Smooth muscle cell (in vitro differentiated cells): ENCODE data around the gene FICD. TPM values are rescaled to one million over a fixed set of nuclear protein-coding genes. Genes with fewer than 3 reads are reported as not detected.

ENCODE experiments used
- DNase-seq: peaks from one replicate; lab custom pipeline; 2025; ENCODE audit not compliant: unreplicated experiment; lab: John Stamatoyannopoulos, UW
- H2AFZ ChIP-seq: fragments of 200-600 bp; sonication (generic); 2 replicates; pipeline ENCODE4 v1.6.0; 2016; ENCODE audit warnings: antibody characterized with exemption, low read depth, mild to moderate bottlenecking
- H3F3A ChIP-seq: fragments of 200-600 bp; sonication (generic); 2 replicates; pipeline ENCODE4 v1.6.0; 2017; ENCODE audit warnings: antibody characterized with exemption, low read depth
- H3K27ac ChIP-seq: fragments of 200-600 bp; sonication (generic); 2 replicates; pipeline ENCODE4 v1.5.1; 2016; ENCODE audit warnings: low read depth, mild to moderate bottlenecking
- H3K27me3 ChIP-seq: fragments of 200-600 bp; sonication (generic); 2 replicates; pipeline ENCODE4 v1.6.1; 2016; ENCODE audit warnings: low read depth, mild to moderate bottlenecking
- H3K36me3 ChIP-seq: fragments of 200-600 bp; sonication (generic); 2 replicates; pipeline ENCODE4 v1.5.1; 2016; ENCODE audit warnings: low read depth
- H3K4me1 ChIP-seq: fragments of 200-600 bp; sonication (generic); 2 replicates; pipeline ENCODE4 v1.5.1; 2016; ENCODE audit warnings: low read depth
- H3K4me2 ChIP-seq: fragments of 200-600 bp; sonication (generic); 2 replicates; pipeline ENCODE4 v1.6.0; 2016; ENCODE audit warnings: mild to moderate bottlenecking
- H3K4me3 ChIP-seq: fragments of 200-600 bp; sonication (generic); 2 replicates; pipeline ENCODE4 v1.5.1; 2016; ENCODE audit warnings: mild to moderate bottlenecking
- H3K79me2 ChIP-seq: fragments of 200-600 bp; sonication (generic); 2 replicates; pipeline ENCODE4 v1.6.0; 2016; ENCODE audit warnings: low read depth, mild to moderate bottlenecking
- H3K9ac ChIP-seq: fragments of 200-600 bp; sonication (generic); 2 replicates; pipeline ENCODE4 v1.6.0; 2016; ENCODE audit warnings: low read depth
- H3K9me3 ChIP-seq: fragments of 200-600 bp; sonication (generic); replicated peaks from 2 replicates; pipeline ENCODE4 v1.5.1; 2016; ENCODE audit warnings: low read depth
- H4K20me1 ChIP-seq: fragments of 200-600 bp; sonication (generic); 2 replicates; pipeline ENCODE4 v1.6.0; 2016; ENCODE audit warnings: low read depth
- WGBS: methylation state at CpG from one replicate; pipeline ENCODE4 v1.1.7; 2016; ENCODE audit warnings: low lambda C conversion rate; 5-methylcytosine and 5-hydroxymethylcytosine counted together
- polyA plus RNA-seq: library from polyadenylated mRNA; unstranded; fragments of >200 nt; fragmentation: Nextera tagmentation; extraction: Ambion mirVana; gene quantifications from 2 replicates; pipeline ENCODE4 v1.2.1, GENCODE V29; 2016
- total RNA-seq: library from RNA; depleted of rRNA; stranded (reverse); fragments of >200 nt; gene quantifications from 2 replicates; pipeline ENCODE4 v1.2.3, GENCODE V29; 2014
- TF ChIP-seq, protein P1 (sequence below): fragments of 200-600 bp; sonication (generic); IDR thresholded peaks from 2 replicates; pipeline ENCODE4 v1.5.1; 2017; ENCODE audit warnings: borderline replicate concordance, mild to moderate bottlenecking, antibody characterized with exemption; ENCODE audit not compliant: insufficient read depth, poor library complexity, severe bottlenecking

FICD gene
- total and polyA plus RNA-seq, 2 experiments from 2014 or later, result 6.8 to 7.5 TPM

DNA sequence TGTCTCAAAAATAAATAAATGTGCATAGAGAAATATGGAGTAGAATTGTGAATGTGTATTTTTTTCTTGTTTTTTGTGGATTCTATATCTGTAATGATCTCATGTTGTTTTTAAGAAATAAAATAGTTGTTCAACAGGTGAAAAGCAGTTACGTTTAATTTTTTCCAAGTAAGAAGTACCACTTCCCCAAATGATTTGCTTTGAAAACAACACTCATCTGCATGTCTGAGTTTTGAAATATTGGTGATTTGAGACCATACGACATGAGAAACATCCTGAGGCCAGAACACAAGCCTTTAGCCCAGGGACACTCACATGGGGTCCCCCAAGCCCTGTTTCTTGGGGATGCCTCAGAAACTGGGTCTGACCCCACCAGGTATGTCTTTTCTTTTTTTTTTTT, 4.2 kb upstream of the FICD start:
- DNase-seq, result no peak
- no peaks in the 10 kb centered on the region for H3K9me3 ChIP-seq
- H2AFZ ChIP-seq, result no peak overlapping the region
- no peaks in the 10 kb centered on the region for H4K20me1 ChIP-seq
- no peaks in the 10 kb centered on the region for H3K27me3 ChIP-seq
- peaks cover 8% of the 10 kb centered on the region for H3K4me1 ChIP-seq
- TF ChIP-seq, protein P1, sequence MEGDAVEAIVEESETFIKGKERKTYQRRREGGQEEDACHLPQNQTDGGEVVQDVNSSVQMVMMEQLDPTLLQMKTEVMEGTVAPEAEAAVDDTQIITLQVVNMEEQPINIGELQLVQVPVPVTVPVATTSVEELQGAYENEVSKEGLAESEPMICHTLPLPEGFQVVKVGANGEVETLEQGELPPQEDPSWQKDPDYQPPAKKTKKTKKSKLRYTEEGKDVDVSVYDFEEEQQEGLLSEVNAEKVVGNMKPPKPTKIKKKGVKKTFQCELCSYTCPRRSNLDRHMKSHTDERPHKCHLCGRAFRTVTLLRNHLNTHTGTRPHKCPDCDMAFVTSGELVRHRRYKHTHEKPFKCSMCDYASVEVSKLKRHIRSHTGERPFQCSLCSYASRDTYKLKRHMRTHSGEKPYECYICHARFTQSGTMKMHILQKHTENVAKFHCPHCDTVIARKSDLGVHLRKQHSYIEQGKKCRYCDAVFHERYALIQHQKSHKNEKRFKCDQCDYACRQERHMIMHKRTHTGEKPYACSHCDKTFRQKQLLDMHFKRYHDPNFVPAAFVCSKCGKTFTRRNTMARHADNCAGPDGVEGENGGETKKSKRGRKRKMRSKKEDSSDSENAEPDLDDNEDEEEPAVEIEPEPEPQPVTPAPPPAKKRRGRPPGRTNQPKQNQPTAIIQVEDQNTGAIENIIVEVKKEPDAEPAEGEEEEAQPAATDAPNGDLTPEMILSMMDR, result no peak
- no peaks in the 10 kb centered on the region for H3F3A ChIP-seq
- no peaks in the 10 kb centered on the region for H3K36me3 ChIP-seq
- H3K79me2 ChIP-seq, result no peaks in the 10 kb centered on the region
- WGBS, result 93% methylated on average over 2 of the region's 2 CpGs
- no peak overlapping the region for H3K4me2 ChIP-seq
- no peak overlapping the region for H3K4me3 ChIP-seq
- no peak overlapping the region for H3K27ac ChIP-seq
- no peak overlapping the region for H3K9ac ChIP-seq

DNA sequence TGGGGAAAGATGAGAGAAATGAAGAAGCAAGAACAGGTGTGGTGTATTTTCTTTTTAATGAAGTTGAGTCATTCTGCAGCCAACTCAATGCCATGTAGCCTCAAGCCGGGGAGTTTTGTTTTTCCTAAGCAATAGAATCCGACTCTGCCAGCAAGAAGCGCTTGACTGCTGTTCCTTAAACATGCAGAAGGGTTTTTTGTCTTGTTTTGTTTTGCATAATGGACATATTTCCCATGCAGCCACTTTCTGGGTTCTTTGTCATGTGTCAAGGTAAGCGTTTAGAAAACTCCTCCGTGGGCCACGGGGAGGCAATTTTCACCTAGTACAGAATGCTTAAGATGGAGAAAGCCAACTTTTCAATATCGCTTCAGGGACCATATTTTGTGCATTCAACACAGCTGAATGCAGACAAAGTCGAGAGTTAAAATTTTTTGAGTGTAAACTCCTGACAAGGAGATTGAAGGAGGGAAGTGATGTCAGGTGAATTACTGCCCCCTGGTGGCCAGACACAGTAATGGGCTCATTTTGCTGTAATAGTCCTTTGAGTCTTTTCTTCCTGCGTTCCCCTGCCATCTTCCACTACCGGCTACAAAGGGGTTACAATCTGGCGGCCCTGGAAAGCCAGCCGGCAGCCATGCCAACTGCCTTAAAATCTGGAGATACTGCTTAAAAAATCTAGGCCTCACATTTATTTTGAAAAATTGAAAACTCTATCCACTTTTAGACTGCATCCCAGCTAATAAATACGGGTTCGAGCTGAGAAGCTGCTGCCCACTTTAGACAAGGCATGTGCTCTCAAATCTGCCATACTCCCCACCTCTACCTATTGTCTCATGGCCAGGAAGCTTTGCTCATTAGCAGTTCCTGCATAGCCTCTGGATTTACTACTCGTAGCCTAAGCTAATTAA, 3.2 kb upstream of the FICD start:
- 32% methylated on average over 15 of the region's 15 CpGs for WGBS
- H3K27ac ChIP-seq, result no peak overlapping the region
- H4K20me1 ChIP-seq, result no peaks in the 10 kb centered on the region
- H3K9ac ChIP-seq, result no peak overlapping the region
- peak; percentile 32 for DNase-seq
- TF ChIP-seq, protein P1, result peak; percentile 83
- H3K4me1 ChIP-seq, result peaks cover 14% of the 10 kb centered on the region
- H3K4me2 ChIP-seq, result peak overlapping the region; percentile 41
- no peaks in the 10 kb centered on the region for H3F3A ChIP-seq
- no peak overlapping the region for H3K4me3 ChIP-seq
- H3K9me3 ChIP-seq, result no peaks in the 10 kb centered on the region
- no peak overlapping the region for H2AFZ ChIP-seq
- H3K36me3 ChIP-seq, result no peaks in the 10 kb centered on the region
- H3K79me2 ChIP-seq, result no peaks in the 10 kb centered on the region
- no peaks in the 10 kb centered on the region for H3K27me3 ChIP-seq

DNA sequence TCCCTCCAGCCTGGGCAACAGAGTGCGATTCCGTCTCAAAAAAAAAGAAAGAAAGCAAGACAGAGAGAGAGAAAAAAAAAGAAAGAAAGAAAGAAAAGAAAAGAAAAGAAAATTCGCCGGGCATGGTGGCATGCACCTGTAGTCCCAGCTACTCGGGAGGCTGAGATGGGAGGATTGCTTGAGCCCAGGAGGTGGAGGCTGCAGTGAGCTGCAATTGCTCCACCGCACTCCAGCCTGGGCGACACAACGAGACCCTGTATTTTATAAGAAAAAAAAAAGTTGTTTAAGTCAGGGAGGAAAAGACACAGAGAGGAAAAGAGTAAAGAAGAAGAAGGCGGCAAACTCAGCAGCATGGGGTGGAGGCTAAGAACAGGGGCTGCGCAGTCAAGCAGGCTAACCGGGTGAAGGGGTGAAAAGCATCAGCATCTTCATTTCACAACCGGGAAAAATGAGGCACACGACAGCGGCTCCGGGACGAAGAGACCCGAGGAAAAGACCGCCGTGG, 557 bp upstream of the FICD start:
- H3K36me3 ChIP-seq, result no peaks in the 10 kb centered on the region
- WGBS, result 41% methylated on average over 19 of the region's 19 CpGs
- H3K9ac ChIP-seq, result no peak overlapping the region
- no peak overlapping the region for H2AFZ ChIP-seq
- no peaks in the 10 kb centered on the region for H3F3A ChIP-seq
- no peaks in the 10 kb centered on the region for H3K79me2 ChIP-seq
- no peak for DNase-seq
- H3K27ac ChIP-seq, result no peak overlapping the region
- peak overlapping the region; percentile 84 for H3K4me3 ChIP-seq
- TF ChIP-seq, protein P1, result no peak
- peaks cover 14% of the 10 kb centered on the region for H3K4me1 ChIP-seq
- no peaks in the 10 kb centered on the region for H3K27me3 ChIP-seq
- no peaks in the 10 kb centered on the region for H4K20me1 ChIP-seq
- peak overlapping the region; percentile 73 for H3K4me2 ChIP-seq
- no peaks in the 10 kb centered on the region for H3K9me3 ChIP-seq
